ENCODE data around the gene DEFB123.
"Not testable (repeated sequence)": the region's sequence is repeated elsewhere in the genome, so short reads cannot be mapped to it uniquely, and the experiment has no call there.

DEFB123 gene

GRCh38 chr20:31446084-31446819, 5.8 kb downstream of the DEFB123 start:
- no peak overlapping the region for H3K27ac ChIP-seq
- no peak for DNase-seq
- no peaks in the 10 kb centered on the region for H3K9me3 ChIP-seq (ENCODE audit: severe bottlenecking)
- H3K4me3 ChIP-seq (ENCODE audit: low read depth, low read length): no peak overlapping the region
- no peak for TF ChIP-seq CTCF (IDR thresholded peaks at IDR 0.05; ENCODE audit: low read depth, low read length)
- no peaks in the 10 kb centered on the region for H3K27me3 ChIP-seq (ENCODE audit: insufficient read depth, low read depth, severe bottlenecking)
- H3K36me3 ChIP-seq: no peaks in the 10 kb centered on the region

- DNase-seq: no peak
- Histone ChIP-seq H3K9me3 (ENCODE audit: severe bottlenecking) (no peaks in the 10 kb centered on the region), H3K36me3 (no peaks in the 10 kb centered on the region), H3K27ac (no peak overlapping the region), H3K27me3 (ENCODE audit: insufficient read depth, low read depth, severe bottlenecking) (no peaks in the 10 kb centered on the region), H3K4me3 (ENCODE audit: low read depth, low read length) (no peak overlapping the region)
- TF ChIP-seq CTCF (IDR thresholded peaks at IDR 0.05; ENCODE audit: low read depth, low read length): no peak
These were observed 9.3 kb downstream of the DEFB123 start for GRCh38 chr20:31449511-31450414.

GRCh38 chr20:31452575-31452974, 12.1 kb downstream of the DEFB123 start:
- no peaks in the 10 kb centered on the region for H3K27me3 ChIP-seq (ENCODE audit: insufficient read depth, low read depth, severe bottlenecking)
- no peak for TF ChIP-seq CTCF (IDR thresholded peaks at IDR 0.05; ENCODE audit: low read depth, low read length)
- H3K27ac ChIP-seq: no peak overlapping the region
- H3K4me3 ChIP-seq (ENCODE audit: low read depth, low read length): no peak overlapping the region
- no peaks in the 10 kb centered on the region for H3K9me3 ChIP-seq (ENCODE audit: severe bottlenecking)
- H3K36me3 ChIP-seq: no peaks in the 10 kb centered on the region
- no peak for DNase-seq

GRCh38 chr20:31454361-31454760, 13.9 kb downstream of the DEFB123 start:
- Histone ChIP-seq H3K36me3 (no peaks in the 10 kb centered on the region), H3K4me3 (ENCODE audit: low read depth, low read length) (no peak overlapping the region), H3K27me3 (ENCODE audit: insufficient read depth, low read depth, severe bottlenecking) (no peaks in the 10 kb centered on the region), H3K9me3 (ENCODE audit: severe bottlenecking) (no peaks in the 10 kb centered on the region), H3K27ac (no peak overlapping the region)
- 0 out of 2 replicates have a peak, but pooled peaks have one; percentile 0 for TF ChIP-seq CTCF (IDR thresholded peaks at IDR 0.05; ENCODE audit: low read depth, low read length)
- no peak for DNase-seq

- not testable (repeated sequence) for H3K9me3 ChIP-seq (ENCODE audit: severe bottlenecking); H3K4me3 ChIP-seq (ENCODE audit: low read depth, low read length); DNase-seq; H3K27me3 ChIP-seq (ENCODE audit: insufficient read depth, low read depth, severe bottlenecking); H3K27ac ChIP-seq; H3K36me3 ChIP-seq
These were observed 30.5 kb downstream of the DEFB123 start for GRCh38 chr20:31470946-31471345.

Measured in WERI-Rb-1 (cell line).